ENCODE measurements around the gene CD22. TPM values are rescaled to one million over a fixed set of nuclear protein-coding genes. Genes with fewer than 3 reads are reported as not detected.

The CD22 gene
- total and polyA plus RNA-seq, 4 donors: 0.15 to 4.1 (median 1.3) TPM

DNA sequence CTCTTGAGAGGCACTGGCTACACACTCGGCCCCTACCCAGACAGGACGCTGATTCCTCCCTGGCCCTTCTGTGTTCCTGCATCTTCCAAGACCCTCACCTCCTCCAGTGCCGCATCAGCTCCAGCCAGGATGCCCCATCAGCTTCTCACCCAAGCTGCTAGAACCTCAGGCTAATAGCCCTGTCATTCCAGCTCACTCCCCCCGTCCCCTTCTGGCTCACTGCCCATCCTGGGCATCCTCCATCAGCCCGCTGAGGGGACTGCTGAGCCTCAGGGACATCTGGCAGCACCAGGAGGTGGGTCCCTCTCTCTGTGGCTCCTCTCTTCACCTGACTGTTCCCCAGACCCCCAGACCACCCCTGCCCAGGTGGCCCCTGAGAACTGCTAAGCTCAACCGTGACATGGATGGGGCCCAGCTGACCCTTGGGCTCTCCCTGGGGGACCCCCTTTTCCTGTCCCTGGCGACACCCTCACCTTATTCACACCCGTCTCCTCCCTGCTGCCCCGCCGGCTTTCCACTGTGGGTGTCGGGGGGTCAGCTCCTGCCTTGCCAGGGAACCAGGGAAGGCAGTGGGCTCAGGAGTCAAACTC is 34.1 kb downstream of the CD22 start:
- H3K36me3 ChIP-seq (ENCODE audit: control insufficient read depth in 4 of 4, insufficient read depth in 3 of 4, low read depth in 1 of 4, low read length in 3 of 4): no peaks in the 10 kb centered on the region
- H3K27ac ChIP-seq (ENCODE audit: low read depth in 1 of 2, low read length in 2 of 2): no peak overlapping the region
- WGBS: 92% methylated on average over 11 of the region's 11 CpGs
- peaks cover 0 to 4% (median 0%) of the 10 kb centered on the region in 4 donors for H3K4me1 ChIP-seq (ENCODE audit: control insufficient read depth in 4 of 4, insufficient read depth in 4 of 4, low read length in 3 of 4)
- TF ChIP-seq RAD21 (IDR thresholded peaks at IDR 0.05) (no peak), HNF4A (conservative IDR thresholded peaks at IDR 0.05) (no peak), FOXA1 (IDR thresholded peaks at IDR 0.05) (no peak), GABPA (IDR thresholded peaks at IDR 0.05 in 1 of 2, conservative IDR thresholded peaks at IDR 0.05 in 1 of 2) (no peak), HNF4G (IDR thresholded peaks at IDR 0.05) (no peak), TAF1 (conservative IDR thresholded peaks at IDR 0.05) (no peak), FOXA2 (IDR thresholded peaks at IDR 0.05) (no peak), EGR1 (IDR thresholded peaks at IDR 0.05; ENCODE audit: low read depth in 2 of 2) (no peak), SP1 (IDR thresholded peaks at IDR 0.05) (no peak), JUND (IDR thresholded peaks at IDR 0.05) (no peak), NR2F2 (IDR thresholded peaks at IDR 0.05) (no peak), RXRA (IDR thresholded peaks at IDR 0.05) (no peak), YY1 (IDR thresholded peaks at IDR 0.05) (no peak)
- TF ChIP-seq, protein P1, sequence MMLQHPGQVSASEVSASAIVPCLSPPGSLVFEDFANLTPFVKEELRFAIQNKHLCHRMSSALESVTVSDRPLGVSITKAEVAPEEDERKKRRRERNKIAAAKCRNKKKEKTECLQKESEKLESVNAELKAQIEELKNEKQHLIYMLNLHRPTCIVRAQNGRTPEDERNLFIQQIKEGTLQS (IDR thresholded peaks at IDR 0.05): no peak
- TF ChIP-seq, protein P2, sequence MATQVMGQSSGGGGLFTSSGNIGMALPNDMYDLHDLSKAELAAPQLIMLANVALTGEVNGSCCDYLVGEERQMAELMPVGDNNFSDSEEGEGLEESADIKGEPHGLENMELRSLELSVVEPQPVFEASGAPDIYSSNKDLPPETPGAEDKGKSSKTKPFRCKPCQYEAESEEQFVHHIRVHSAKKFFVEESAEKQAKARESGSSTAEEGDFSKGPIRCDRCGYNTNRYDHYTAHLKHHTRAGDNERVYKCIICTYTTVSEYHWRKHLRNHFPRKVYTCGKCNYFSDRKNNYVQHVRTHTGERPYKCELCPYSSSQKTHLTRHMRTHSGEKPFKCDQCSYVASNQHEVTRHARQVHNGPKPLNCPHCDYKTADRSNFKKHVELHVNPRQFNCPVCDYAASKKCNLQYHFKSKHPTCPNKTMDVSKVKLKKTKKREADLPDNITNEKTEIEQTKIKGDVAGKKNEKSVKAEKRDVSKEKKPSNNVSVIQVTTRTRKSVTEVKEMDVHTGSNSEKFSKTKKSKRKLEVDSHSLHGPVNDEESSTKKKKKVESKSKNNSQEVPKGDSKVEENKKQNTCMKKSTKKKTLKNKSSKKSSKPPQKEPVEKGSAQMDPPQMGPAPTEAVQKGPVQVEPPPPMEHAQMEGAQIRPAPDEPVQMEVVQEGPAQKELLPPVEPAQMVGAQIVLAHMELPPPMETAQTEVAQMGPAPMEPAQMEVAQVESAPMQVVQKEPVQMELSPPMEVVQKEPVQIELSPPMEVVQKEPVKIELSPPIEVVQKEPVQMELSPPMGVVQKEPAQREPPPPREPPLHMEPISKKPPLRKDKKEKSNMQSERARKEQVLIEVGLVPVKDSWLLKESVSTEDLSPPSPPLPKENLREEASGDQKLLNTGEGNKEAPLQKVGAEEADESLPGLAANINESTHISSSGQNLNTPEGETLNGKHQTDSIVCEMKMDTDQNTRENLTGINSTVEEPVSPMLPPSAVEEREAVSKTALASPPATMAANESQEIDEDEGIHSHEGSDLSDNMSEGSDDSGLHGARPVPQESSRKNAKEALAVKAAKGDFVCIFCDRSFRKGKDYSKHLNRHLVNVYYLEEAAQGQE (IDR thresholded peaks at IDR 0.05): no peak
- TF ChIP-seq, protein P3, sequence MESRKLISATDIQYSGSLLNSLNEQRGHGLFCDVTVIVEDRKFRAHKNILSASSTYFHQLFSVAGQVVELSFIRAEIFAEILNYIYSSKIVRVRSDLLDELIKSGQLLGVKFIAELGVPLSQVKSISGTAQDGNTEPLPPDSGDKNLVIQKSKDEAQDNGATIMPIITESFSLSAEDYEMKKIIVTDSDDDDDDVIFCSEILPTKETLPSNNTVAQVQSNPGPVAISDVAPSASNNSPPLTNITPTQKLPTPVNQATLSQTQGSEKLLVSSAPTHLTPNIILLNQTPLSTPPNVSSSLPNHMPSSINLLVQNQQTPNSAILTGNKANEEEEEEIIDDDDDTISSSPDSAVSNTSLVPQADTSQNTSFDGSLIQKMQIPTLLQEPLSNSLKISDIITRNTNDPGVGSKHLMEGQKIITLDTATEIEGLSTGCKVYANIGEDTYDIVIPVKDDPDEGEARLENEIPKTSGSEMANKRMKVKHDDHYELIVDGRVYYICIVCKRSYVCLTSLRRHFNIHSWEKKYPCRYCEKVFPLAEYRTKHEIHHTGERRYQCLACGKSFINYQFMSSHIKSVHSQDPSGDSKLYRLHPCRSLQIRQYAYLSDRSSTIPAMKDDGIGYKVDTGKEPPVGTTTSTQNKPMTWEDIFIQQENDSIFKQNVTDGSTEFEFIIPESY (IDR thresholded peaks at IDR 0.05): no peak
- TF ChIP-seq, protein P4, sequence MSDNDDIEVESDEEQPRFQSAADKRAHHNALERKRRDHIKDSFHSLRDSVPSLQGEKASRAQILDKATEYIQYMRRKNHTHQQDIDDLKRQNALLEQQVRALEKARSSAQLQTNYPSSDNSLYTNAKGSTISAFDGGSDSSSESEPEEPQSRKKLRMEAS (IDR thresholded peaks at IDR 0.05): no peak
- TF ChIP-seq, protein P5, sequence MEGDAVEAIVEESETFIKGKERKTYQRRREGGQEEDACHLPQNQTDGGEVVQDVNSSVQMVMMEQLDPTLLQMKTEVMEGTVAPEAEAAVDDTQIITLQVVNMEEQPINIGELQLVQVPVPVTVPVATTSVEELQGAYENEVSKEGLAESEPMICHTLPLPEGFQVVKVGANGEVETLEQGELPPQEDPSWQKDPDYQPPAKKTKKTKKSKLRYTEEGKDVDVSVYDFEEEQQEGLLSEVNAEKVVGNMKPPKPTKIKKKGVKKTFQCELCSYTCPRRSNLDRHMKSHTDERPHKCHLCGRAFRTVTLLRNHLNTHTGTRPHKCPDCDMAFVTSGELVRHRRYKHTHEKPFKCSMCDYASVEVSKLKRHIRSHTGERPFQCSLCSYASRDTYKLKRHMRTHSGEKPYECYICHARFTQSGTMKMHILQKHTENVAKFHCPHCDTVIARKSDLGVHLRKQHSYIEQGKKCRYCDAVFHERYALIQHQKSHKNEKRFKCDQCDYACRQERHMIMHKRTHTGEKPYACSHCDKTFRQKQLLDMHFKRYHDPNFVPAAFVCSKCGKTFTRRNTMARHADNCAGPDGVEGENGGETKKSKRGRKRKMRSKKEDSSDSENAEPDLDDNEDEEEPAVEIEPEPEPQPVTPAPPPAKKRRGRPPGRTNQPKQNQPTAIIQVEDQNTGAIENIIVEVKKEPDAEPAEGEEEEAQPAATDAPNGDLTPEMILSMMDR (IDR thresholded peaks at IDR 0.05; ENCODE audit: low read depth, low read length, missing input control): no peak
- H3K9me3 ChIP-seq (ENCODE audit: control insufficient read depth in 4 of 4, low read length in 3 of 4): no peaks in the 10 kb centered on the region
- H3K9ac ChIP-seq (ENCODE audit: low read depth in 1 of 2, low read length in 2 of 2): no peak overlapping the region
- H3K4me3 ChIP-seq (ENCODE audit: low read depth in 1 of 3, low read length in 3 of 3): no peak overlapping the region
- no peak for DNase-seq (ENCODE audit: low spot score)
- H3K27me3 ChIP-seq (ENCODE audit: control insufficient read depth in 4 of 4, insufficient read depth in 4 of 4, low read length in 3 of 4): no peaks in the 10 kb centered on the region
